ENCODE data around the gene PAPOLA.
A peak's percentile ranks its signal among the peaks of the same experiment; 100 is the strongest.
"Not testable (repeated sequence)": the region's sequence is repeated elsewhere in the genome, so short reads cannot be mapped to it uniquely, and the experiment has no call there.

The PAPOLA gene

DNA sequence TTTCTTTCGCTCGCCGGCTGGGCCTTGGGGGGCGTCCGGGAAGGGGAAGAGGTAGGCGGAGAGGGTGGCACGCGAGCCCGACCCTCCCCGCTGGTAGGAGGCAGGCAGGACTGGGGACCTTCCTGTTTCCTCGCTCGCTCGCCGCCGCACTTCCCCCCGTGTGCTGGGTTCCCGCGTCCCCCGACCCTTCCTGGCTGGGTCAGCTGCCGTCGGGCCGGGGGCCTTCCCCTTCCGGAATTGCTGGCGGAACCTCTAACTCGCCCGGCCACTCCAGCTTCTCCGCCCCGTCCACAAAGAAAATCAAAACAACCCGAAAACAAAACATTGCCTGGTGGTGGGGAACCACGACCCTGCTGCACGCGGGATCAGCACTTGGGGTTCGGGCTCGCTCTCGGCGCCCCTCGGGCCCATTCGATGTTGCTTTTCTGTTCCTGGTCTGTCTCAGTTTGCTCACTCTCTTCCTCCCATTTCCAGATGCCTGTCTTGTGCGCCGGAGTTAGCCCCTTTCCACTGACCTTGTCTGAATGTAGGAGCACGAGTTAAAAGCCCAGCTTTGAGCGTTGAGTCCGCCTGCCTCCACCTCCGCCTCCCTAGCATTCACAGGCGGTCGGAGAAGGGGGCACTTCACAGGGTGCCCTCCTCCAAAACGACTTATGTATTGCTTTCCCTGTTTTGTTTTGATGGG lies 581 bp downstream of the PAPOLA start:
- DNase-seq (ENCODE audit: low read depth in 1 of 2, low spot score in 1 of 2): peak in 1 of 2 donors; percentile 2

DNA sequence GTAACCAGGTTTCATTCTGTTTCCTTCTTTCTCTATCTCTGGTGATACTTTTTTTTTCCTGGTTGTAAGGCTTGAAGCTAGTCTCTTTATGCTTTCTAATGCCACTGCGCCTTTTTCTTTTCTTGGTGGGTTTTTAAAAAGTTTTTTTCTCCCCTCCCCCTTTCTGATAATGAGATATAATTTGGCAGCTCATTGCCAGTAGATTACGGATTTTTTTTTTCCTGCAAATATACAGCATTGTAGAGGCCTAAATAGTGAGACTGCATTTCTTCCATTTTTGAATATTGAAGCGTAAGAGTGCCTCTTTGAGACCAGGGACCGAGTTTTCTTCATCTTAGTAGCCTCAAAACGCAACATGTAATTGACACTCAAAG lies 1.1 kb downstream of the PAPOLA start:
- DNase-seq (ENCODE audit: low read depth in 1 of 2, low spot score in 1 of 2): no peak

DNA sequence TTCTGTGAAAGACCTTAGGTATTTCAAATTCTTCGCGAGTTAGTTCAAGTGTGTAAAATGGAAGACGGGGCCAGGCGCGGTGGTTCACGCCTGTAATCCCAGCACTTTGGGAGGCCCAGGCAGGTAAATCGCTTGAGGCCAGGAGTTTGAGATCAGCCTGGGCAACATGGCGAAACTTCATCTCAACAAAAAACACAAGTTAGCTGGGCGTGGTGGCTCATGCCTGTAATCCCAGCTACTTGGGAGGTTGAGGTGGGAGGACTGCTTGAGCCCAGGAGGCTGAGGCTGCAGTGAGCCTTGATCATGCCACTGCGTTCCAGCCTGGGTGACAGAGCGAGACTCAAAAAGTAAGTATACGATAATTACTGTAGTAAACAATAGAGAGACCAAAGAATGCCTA lies 2.2 kb downstream of the PAPOLA start:
- DNase-seq (ENCODE audit: low read depth in 1 of 2, low spot score in 1 of 2): not testable (repeated sequence)

DNA sequence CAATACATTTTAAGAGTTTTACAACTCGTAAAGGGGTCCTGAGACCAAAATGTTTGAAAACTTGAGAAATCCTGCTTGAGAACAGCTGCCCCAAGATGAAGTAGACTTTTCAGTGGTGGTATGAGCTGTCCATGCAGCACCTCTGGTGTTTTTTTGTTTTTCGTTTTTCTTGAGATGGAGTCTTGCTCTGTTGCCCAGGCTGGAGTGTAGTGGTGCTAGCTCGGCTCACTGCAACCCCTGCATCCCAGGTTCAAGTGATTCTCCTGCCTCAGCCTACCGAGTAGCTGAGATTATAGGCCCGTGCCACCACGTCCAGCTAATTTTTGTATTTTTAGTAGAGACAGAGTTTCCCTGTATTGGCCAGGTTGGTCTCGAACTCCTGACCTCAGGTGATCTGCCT lies 5.5 kb downstream of the PAPOLA start:
- no peak for DNase-seq (ENCODE audit: low read depth in 1 of 2, low spot score in 1 of 2)

DNA sequence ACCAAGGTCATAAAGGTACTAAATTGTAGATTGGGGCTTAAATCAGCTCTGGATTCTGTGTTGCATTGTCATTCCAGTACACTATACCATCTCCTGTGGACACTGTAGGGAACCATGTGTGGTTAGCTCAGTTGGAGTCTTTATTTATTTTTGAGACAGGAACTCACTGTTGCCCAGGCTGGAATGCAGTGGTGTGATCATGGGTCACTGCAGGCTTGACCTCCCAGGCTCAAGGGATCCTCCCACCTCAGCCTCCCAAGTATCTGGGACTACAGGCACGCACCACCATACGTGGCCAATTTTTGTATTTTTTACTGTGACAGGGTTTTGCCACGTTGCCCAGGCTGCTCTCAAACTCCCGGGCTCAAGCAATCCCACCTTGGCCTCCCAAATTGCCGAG lies 6.7 kb downstream of the PAPOLA start:
- no peak for DNase-seq (ENCODE audit: low read depth in 1 of 2, low spot score in 1 of 2)

DNA sequence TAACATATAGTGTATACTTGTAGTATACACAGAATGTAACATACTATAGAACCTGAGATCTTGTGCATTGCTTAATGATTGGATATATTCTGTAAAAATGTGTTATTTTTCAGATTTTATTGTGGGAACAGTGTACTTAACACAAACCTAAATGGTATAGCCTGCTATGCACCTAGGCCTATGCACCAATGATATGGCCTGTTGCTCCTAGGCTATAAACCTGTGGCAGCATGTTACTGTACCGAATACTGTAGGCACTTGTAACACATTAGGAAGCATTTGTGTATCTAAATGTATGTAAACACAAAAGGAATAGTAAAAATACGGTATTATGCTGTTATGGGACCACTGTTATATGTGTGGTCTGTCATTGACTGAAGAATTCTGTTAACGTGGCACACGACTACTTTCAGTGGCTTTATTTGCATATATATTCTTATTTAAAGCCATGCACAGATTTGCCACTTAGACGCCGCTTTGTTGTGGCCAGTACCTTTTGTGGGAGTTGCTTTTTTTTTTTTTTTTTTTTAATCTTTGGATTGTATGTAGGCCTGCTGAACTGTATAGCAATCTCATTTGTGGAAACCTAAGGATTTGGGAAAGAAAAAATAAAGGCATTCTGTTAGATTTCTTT lies 7.4 kb downstream of the PAPOLA start:
- DNase-seq (ENCODE audit: low read depth in 1 of 2, low spot score in 1 of 2): no peak

DNA sequence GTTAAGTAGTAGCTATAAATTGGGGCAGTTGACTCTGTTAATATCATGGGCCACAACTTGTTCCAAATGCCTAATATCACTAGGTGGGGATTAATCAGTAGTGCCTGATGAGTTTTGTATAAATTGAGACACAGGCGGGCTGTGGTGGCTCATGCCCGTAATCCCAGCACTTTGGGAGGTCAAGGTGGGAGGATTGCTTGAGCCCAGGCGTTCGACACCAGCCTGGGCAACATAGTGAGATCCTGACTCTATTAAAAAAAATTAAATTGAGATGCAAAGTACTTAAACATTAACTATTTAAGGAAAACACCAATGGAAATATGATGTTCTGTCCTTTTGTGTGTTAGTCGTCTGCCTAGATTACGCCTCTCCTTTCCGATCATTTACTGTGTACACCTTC lies 9.0 kb downstream of the PAPOLA start:
- no peak for DNase-seq (ENCODE audit: low read depth in 1 of 2, low spot score in 1 of 2)

DNA sequence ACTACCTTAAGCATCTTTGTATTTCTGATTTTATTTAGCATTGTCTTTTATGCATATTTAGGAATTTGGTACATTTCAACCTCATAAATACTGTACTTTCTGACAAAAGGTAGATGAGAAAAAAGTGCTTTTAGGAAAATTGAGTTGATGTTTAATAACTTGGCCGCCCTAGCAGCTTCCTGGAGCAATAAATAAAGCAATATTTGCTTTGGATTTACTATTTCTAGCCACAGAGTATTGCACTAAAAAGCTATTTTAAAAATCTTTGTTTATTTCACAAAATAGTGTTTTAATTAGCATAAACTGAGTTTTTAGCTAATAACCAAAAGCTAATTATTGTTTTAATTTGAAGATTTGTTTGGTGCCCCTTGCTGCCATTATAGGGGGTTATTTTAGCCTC lies 9.5 kb downstream of the PAPOLA start:
- DNase-seq (ENCODE audit: low read depth in 1 of 2, low spot score in 1 of 2): no peak

DNA sequence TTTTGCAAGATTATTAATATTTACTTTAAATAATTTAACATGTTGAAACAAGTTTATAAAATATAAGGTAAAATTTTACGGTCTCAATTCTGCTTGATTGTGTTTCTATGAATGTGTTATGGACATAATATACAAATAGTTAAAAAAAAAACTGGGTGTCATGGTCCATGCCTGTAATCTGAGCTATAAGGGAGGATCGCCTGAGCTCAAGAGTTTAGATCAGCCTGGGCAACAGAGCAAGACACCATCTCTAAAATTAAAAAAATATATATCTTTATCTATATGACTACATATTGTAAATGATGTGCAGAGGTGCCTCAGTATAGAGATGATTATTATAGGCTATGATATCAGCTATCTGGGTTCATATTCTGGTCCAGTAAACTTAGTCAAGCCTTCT lies 9.9 kb downstream of the PAPOLA start:
- no peak for DNase-seq (ENCODE audit: low read depth in 1 of 2, low spot score in 1 of 2)

DNA sequence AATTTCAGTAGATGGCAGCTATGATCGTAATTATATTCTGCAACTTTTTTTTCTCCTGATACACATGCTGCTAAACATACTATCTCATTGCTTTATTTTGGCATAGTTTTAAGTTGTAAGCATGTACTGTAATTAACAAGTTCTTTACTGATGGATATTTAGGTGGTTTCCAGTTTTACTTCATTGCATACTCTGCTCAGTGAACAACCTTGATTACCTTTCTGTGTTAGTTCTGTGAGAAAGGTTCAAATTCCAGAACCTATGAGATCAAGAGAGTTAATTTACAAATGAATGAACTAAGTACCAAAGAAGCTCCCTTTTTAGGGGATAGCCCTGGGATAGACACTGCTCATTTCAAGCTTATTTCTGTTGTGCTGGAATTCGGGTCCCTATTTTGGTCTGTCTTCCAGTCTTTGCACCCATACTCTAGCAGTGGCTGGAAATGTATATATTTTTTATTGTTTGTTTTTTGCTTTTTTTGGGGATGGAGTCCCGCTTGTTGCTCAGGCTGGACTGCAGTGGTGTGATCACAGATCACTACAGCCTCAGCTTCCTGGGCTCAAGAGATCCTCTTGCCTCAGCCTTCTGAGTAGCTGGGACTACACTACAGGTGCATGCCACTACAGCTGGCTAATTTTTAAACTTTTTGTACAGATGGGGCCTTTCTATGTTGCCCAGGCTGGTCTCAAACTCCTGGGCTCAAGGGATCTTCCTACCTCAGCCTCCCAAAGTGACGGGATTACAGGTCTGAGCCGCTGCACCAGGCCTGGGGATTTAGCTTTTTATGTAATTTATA lies 10.6 kb downstream of the PAPOLA start:
- DNase-seq (ENCODE audit: low read depth in 1 of 2, low spot score in 1 of 2): no peak

DNA sequence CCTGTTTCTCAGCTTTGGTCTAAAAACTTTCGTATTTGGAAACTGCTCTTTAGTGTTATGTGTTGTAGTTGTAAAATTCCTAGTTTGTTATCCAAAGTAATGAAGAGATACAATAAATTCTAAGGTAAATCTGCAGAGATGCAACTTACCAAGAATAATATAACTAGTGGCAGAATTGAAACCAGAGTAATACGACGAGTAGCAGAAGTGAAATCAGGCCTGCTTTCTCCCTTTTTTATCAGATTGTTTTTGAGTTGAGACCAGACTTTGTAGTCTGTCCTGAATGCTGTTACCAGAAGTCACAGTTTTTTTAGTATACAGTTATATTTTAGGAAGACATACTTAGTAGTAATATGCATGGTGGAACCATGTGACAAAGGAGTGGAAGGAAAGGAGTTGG lies 12.5 kb downstream of the PAPOLA start:
- no peak for DNase-seq (ENCODE audit: low read depth in 1 of 2, low spot score in 1 of 2)

DNA sequence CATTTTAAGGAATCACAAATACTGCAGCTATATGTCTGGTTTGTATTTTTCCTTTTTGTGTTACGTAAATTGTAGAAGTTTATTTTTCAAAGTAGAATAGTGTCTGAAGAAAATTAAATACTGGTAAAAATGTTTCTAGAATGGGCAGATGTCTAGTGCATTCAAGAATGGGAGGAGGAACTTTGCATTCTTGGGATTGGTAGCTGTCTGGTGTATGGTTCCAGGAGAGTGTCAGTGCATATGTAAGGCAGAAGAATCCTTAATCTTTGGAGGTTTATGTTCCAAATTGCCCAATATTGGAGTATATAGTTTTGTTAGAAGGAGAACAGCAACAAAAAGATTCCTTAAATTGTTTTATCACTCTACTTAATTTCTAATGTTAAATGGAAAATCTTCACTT lies 13.5 kb downstream of the PAPOLA start:
- DNase-seq (ENCODE audit: low read depth in 1 of 2, low spot score in 1 of 2): no peak

DNA sequence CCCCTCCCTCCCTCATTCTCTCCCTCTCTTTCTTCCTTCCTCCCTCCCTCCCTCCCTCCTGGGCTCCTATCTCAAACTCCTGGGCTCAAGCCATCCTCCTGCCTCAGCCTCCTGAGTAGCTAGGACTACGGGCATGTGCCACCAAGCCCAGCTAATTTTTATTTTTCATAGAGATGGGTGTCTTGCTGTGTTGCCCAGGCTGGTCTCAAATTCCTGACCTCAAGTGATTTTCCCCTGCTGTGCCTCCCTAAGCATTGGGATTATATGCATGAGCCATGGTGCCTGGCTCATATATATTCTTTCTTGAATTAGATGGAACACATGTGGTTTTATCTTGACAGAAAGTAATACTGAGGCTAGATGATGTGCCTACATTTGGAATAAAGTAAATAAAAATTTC lies 14.2 kb downstream of the PAPOLA start:
- no peak for DNase-seq (ENCODE audit: low read depth in 1 of 2, low spot score in 1 of 2)

DNA sequence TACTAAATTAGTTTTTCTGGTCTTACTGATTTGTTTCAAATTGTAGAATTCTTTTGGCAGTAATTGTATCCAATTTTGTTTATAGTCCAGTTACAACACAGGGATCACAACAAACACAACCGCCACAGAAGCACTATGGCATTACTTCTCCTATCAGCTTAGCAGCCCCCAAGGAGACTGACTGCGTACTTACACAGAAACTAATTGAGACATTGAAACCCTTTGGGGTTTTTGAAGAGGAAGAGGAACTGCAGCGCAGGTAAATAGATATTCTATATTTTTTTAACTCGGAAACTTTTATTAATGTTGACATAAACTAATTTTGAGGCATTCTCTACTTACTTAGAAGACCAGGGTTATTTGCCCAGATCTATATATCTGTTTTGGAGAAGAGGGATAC lies 17.8 kb downstream of the PAPOLA start:
- DNase-seq (ENCODE audit: low read depth in 1 of 2, low spot score in 1 of 2): no peak

DNA sequence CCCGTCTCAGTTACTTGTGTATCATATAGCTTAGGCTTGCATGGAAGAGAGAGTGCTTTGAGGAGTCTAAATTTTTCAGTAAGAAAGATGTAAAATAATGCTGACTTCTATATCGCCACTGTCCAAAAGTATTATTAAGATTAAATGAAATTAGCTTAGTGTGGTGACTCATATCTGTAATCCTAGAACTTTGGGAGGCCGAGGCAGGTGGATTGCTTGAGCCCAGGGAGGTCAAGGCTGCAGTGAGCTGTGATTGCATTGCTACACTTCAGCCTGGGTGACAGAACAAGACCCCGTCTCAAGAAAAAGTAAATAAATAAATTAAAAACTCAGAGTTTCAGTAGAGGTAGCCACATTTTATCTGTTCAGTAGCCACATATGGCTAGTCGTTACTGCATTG lies 23.3 kb downstream of the PAPOLA start:
- no peak for DNase-seq (ENCODE audit: low read depth in 1 of 2, low spot score in 1 of 2)

DNA sequence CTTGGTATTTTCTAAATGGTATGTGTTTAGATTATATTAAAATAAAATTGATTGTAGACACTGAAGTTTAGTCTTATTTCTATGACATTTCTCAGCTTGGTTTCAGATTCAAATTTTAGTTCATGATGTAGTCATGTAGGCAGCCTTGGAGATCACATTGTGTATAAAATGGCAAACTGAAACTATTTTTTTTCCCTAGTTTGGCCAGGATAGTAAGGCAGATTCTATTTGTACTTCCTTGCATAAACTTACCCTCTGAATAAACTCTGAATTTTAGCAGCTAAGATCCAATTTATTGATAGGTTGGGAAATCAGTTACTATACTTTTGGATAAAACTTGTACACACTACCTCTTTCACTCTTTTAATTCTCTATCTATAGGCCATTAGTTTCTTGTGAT lies 30.4 kb downstream of the PAPOLA start:
- no peak for DNase-seq (ENCODE audit: low read depth in 1 of 2, low spot score in 1 of 2)

DNA sequence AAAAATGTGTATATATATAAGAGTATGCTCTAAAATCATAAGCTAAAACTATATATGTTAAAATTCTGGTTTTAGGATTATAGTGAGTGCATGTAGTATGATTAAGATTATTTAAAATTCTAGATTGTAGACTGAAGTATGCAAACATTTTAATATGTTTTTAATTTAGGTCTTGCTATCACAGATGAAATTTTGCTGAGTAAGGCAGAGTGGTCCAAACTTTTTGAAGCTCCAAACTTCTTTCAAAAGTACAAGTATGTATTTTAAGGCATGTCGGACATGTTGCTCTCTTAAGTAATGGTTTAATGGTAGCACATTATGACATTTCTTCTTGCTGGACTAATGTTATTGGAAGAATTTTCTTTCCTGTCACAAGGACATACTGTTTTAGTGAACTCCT lies 34.6 kb downstream of the PAPOLA start:
- DNase-seq (ENCODE audit: low read depth in 1 of 2, low spot score in 1 of 2): no peak

DNA sequence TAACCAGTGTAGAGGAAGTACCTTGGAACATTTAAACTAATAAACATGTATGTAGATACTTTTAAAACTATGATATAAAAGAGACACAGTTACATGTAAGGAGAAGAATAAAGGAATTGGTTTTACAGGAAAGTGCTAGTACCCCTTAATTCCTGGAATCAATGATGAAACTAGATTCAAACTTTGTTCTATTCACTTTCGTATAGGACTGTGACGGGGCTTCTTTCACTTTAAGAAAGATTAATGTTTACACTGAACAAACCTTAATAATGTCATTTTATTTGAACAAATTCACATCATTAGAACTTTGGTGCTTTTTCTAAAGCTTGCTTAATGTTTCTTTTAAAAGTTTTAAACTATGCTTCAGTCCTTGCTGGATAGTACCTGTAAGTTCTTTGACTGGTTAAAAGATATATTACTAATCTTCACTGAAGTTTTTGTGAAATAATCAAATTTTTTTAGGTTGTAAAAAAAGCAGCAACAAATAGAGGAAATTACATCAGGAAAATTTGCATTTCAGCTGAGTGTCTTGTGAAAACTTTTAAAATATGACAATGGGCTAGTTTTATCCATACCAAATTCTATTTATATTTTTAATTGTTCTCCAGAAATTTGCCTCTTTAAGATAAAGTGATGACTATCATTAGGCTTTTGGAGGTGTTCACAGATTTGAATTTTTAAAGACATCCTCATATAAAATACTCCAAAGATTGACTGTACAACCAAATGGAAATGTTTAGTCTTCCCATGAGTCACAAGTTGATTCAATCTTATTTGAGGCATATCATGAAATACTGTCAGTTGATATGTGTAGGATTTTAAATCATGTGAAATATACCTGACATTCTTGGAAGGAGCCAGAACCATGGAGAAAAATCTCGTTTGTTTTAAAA lies 36.2 kb downstream of the PAPOLA start:
- no peak for DNase-seq (ENCODE audit: low read depth in 1 of 2, low spot score in 1 of 2)

DNA sequence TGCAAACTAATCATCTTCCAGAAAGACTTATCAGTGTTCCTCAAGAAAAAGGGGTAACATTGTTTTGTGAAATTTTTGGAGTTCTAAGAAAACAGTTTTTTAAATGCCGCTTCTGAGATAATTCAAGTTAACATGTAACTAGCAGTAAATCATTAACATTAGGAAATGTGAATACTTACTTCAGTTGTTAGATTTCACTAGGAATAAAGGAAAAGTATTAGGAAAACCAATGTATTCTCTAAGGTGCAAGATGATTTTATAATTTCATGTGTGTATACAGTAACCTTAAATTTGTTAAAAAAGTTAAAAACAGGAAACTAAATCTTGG lies 36.8 kb downstream of the PAPOLA start:
- no peak for DNase-seq (ENCODE audit: low read depth in 1 of 2, low spot score in 1 of 2)

DNA sequence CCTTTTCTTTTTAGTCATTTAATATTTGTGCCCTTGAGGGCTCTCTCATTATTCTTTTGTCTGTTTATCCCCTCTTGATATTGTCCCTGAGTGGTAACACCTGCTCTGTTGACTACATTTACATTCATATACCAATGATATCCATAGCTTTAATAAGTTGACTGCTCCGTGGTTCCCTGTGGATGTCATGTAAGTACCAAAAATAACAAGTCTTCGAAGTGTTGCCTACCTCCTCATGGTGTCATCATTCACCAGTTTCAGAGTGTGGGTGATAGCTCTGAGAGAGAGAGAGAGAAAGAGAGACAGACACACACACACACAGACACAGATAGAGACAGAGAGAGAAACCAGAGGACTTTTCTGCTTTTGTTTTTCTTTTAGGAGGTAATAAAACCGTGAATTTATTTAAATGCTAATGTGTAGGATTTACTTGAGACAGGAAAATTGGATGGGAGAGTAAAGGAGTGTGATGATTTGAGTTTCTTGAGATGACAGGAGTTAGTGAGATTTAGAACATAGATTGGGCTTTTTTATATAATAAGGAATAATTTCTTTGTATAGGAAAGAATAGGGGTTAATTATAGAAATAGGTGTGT lies 52.2 kb downstream of the PAPOLA start:
- no peak for DNase-seq (ENCODE audit: low read depth in 1 of 2, low spot score in 1 of 2)

DNA sequence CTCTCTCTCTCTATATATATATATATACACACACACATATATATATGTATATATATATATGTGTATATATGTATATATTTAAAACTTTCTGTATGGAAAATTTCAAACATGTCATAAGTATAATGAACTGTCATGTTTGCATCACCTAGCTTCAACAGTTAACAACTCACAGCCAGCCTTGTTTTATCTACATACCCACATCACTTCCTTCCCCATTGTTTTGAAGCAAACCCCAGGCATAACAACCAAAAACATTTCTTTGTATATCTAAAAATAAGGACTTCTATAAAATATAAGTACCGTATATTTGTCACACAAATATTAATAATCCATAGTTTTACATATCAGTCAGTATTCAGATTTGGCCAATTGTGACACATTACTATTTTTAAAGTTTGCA lies 57.4 kb downstream of the PAPOLA start:
- no peak for DNase-seq (ENCODE audit: low read depth in 1 of 2, low spot score in 1 of 2)
